Measurements from ENCODE around the gene RBBP8NL.
A peak's percentile ranks its signal among the peaks of the same experiment; 100 is the strongest.

Gene RBBP8NL, protein sequence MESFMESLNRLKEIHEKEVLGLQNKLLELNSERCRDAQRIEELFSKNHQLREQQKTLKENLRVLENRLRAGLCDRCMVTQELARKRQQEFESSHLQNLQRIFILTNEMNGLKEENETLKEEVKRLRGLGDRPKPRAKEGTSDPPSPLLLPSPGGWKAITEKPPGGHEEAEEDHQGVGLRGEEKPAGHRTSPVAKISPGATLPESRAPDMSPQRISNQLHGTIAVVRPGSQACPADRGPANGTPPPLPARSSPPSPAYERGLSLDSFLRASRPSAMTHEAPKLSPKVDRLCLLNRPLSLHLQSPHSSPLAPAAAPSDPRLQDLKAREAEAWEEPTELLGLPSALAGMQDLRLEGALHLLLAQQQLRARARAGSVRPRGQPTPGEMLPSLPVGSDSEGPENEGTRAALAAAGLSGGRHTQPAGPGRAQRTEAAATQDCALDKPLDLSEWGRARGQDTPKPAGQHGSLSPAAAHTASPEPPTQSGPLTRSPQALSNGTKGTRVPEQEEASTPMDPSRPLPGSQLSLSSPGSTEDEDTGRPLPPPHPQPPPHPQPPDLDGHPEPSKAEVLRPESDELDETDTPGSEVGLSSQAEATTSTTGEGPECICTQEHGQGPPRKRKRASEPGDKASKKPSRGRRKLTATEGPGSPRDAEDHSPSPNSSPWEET

DNA sequence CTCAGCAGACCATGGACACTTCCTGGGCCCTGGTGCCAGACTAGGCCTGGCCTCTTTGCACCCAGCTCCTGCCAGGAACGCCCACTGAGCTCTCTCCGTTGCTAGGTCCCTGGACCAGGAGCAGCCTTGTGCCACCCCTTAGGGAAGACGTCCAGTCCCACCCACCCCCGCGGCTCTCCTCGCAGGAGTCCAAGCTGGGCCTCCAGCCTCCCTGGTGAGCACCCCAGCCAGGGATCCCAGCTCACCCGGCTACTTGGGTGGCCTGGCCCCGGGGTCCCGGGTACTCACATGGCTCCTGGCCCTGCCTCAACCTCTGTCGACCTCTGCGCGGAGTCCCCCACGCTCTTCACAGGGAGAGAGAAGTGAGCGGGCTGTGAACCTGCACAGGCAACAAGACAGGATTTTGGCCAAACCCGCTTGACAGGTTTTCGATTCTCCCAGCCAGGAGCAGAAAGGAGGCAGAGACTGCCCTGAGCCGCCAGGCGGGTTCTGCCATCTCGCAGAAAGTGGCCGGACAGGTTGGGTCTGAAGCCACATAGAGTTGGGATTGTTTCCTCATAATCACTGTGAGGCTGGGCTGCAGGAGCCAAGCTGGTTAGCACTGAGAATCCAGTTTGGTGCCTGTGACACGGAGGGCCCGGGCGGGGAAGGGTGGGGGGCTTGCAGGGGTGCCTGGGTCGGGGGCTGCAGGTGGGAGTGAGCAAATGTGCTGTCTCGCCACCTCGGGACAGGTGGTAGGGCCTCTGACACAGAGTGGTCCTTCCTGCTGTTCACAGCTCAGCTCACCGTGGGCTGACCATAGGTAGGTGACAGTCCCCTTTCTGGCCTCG, at the start of gene RBBP8NL:
TSS of gene RBBP8NL (minus strand) at position 368 of the 830 bp plus-strand sequence. CDS start 7,892 bp downstream, outside the sequence.
- peak; percentile 23 for DNase-seq

DNA sequence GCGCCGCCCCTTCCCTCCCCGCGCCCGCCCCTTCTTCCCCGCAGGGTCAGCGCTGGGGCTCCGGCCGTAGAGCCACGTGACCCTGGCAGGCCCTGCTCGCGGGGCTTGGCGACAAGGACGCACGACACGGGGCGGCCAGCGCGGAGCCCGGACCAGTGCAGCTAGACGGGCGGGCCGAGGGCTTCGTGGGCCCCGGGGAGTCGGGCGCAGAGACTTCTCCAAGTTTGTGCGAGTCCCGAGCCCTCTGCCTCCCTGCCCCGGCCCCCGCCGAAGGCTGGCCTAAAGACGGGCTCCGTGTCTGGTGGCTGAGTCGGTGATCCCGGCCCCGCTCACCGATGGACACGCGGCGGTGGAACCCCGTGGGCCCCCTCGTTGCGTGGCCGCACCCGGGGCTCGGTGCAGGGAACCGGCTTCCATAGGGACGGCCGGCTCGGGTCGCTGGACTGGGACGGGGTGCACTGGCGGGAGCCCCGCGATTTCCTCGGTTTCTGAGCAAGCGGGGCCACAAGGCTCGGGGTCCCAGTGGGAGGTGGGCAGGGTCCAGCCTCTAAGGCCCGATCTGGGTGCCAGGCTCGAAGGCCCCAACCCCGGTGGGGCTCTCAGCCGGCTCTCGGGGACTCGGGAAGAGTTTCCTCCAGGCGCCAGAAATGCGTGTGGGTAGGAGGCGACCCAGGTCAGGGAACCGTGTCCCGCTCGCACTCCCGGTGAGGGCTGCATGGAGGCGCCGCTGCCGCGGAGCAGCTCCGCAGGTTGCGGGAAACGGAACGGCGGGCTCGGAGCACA, 48.9 kb upstream of the RBBP8NL start:
- DNase-seq = peak; percentile 25

DNA sequence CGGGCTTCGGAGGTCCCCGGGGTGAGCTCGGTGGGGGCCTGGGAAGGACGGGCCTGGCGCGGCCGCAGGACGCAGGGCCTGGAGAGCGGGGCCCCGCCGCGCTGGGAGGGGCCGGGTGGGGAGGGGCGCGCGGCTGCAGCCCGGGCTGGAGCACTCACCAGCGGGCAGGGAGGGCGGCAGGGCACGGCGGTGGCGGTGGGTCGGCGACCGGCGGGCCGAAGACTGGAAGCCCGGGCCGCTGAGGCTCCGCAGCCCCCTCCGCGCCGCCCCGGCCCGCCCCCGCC, 48.4 kb upstream of the RBBP8NL start, which contains the start of gene GATA5:
TSS of gene GATA5 (minus strand) at position 224 of the 284 bp plus-strand sequence. CDS start 474 bp downstream, outside the sequence.
- DNase-seq = no peak

DNA sequence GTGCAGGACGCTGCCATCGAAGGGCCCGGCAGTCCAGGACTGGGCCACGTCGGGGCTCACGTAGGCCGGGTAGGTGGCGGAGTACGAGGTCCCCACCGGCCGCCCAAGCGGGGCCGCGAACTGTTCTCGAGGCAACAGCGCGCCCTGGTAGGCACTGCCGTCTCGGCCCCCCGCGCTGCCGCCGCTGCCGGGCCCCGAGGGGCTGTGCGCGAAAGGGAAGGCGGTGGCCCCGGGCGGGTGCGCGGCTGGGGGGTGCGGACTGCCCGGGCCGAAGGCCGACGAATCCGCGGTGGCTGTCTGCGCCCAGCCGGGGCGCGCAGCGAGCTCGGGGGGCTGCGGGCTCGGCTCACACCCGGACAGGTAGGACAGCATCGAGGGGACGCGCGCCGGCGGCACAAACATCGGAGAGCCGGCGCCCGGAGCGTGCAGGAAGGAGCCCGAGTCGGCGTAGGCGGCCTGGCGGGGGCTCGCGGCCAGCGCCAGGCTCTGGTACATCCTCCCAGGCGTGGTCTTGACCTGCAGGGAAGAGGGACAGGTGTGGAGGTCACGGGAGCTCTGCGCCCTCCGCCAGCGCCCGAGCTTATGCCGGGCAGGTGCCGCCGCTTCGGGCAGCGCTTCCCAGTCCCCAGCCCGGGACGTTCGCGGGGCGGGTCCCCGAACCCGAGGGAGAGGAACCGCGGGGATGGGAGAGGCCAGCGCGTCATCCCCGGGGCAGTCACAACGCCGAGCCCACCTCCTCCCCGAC, 47.9 kb upstream of the RBBP8NL start:
- no peak for DNase-seq

DNA sequence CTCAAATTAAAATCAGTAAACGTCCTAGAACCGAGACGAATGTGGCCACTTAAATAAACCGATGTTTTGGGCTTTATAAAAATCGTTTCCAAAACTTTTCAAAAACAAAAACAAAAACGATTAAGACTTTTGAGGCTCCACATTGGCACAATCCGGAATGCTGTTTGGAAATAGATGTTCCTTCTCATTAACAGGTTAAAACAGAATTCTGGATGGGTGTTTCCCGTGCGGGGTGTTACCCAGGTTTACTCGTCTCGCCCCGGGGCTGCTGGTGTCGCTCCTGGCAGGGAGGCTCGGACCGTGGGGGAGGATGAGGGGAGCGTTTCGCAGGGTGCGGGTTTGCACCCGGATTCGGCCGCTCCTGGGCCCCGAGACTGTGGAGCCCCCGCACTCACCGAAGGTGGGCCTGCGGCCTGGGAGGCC, 47.3 kb upstream of the RBBP8NL start:
- no peak for DNase-seq

DNA sequence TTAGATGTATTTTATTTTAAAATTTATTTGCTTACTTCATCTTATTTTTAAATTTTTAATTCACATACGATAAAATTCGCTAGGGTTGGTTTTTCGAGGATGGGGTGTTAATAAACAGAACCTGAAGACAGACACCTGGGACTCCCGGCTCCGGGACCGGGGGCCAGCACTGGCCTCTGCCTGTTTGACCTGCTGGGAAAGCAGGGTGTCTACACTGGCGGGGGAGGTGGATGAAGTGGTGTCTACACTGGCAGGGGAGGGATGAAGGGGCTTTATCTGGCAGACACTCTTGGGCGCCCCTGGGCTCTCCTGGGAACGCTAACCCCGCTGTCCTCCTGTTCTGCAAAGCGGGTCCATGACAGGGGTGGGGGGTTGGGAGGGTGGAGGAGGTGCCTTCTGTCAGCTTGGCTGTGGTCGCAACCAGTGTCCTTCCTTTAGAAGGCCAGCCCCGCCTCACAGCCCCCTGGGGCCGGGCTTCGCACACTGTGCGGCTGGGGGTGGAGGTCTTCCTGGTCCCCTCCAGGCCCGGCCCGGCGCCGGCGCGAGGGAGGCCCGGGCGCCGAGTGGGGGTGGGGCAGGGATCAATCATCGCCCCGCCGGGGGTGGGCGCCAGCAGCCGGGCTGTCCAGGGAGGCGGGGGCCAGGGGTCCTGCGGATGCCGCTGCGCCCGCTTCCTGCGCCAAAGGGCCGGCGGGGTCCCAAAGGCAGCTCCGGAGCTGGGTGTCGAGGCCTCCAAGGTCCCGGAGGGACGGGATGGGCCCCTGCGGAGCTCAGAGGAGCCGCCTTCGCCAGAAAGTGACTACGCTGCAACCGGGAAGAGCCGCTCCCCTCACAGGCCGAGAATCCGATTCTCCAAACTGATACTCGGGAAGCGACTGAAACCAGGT, 46.6 kb upstream of the RBBP8NL start:
- no peak for DNase-seq

DNA sequence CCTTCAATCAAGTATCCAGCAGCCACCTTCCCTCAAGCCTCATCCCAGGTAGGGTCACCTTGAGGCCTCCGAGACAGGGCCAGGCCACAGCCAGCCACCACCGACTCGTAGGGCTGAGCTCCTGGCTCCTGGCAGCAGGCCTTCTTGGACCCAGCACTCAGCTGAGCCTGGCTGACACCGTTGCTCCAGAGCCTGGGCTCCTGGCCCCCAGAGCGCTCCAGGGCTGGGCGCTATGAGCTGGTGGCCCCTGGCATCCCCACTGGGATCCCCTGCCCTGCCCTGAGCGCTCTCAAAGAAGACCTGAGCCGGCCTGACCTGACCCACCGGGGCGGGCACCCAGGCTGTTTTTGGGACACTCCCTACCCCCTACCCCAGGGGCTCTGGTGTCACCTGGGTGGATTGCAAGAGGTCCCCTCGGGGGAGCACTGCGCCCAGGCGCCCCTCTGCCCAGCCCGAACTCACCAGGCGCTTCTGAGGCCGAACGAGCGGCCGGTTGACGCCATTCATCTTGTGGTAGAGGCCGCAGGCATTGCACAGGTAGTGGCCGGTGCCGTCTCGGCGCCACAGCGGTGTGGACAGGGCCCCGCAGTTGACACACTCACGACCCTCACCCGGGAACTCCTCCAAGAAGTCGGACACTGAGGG, 45.7 kb upstream of the RBBP8NL start:
- no peak for DNase-seq

DNA sequence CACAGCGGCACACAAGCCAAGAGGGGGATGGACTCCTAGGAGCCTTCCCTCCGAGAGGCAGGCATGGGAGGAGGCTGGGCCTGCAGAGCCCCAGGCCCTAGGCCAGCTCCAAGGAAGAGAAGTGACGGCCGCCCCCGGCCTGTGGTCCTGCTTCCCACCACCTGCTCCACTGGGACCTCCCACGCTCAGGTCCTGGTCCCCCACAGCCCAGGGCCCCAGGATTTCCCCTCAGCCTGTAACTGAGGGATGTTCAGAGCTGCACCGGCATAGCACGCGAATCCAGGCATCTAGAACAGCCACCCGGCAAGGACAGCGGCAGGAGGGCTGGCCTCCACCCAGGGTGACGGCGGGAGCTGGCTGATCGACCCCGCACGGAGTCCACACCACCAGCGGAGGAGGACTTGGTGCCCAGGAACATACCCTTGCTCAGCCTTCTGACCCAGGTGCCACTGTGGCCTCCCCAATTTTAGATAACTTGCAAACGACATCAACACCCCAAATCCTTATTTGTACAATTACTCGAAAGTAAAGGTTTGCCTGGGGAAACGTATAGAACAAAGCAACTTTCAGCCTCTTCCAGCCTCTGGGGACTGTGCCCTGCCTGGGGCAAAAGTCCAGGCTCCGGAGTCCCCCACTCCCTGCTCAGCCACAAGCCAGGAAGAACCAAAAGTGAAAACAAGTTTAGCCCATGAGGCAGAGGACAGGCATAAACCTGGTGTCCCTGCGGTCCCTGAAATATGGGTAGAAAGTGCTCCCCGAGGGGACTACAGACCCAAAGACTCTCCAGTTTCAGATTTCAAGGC, 45.0 kb upstream of the RBBP8NL start:
- DNase-seq = no peak

DNA sequence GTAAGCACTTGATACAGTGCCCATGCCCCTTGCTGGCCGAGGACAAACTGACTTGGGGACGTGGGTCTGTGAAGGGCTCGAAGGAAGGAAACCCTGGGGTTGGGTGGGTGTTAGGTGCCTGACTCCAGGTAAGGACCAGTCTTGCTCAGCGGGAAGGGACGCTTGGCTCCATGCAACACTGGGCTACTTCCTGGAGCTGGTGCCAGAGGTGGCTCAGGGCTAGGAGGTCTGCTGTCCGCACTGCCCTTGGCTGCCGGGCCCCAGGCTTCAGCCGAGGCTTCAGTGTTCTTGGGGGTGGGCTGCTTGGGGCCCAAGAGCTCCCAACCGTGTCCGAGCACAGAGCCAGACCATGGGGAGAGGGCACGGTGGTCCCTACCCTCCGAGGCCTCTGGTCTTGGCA, 43.1 kb upstream of the RBBP8NL start:
- no peak for DNase-seq

DNA sequence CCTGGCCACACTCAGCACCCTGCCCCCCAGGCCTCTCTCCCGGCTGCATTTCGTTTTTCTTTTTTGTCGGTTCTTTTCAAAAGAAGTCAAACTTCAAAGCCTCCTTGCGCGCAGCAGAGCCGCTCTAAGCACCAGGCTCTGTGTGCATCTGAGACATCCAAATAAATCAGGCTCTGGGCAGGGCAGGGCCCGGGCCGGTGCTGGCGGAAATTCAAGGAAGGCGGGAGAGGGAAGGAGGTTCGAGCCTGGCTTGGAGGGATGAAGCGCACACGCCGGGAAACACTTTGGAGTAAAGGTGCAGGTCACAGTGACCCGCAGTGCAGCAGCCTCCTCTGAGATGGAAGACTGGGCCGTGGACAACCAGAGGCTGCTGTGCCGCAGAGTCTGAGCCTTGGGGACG, 42.7 kb upstream of the RBBP8NL start:
- DNase-seq = no peak

DNA sequence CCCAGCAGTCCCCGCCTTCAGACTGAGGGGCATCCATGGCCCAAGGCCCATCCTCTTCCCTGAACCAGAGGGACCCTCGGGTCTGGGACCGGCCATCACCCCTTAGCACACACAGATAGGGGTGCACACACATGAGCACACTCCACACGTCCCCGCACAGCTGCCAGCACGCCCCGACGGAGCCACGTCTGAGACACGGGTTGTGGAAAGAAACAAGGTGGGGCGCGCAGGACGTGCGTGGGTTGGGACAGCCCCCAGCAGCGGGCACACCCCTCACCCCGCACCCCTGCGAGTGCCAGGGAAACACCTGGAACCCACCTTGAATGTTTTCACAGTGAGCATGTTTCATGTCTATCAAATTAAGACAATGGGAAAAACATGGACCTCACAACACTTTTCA, 42.0 kb upstream of the RBBP8NL start:
- no peak for DNase-seq

DNA sequence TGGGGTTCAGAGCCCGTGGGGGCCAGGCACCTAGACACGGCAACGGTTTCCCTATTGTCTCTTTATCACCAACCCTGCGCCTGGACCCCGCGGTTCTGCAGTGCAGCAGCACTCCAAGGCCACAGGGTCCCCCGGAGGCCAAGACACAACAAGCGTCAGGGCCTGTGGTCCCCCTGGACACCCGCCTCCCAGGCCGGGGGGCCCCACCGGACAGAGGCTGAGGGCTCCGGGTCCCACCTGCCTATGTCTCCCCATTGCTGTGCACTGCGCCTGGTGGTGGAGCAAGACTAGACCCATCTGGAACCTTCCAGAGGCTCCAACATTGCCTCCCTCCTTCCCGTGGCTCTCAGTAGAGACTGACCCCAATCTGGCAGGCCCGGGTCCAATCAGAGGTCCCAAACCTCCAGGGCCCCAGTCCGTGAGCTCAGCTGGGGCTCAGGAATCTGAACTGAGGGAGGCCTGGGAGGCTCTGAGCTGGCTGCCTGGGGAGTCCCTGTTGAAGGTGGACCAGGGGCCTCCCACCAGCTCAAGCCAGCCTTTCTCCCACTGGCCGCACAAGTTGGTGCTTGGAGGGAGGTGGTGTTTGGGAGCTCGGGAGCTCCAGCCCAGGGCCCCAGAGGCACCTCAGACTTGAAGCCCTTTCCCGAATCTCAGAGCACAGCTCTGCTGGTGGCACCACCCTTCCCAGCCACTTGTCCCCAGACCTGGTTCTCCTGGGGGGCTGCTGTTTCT, 39.6 kb upstream of the RBBP8NL start:
- no peak for DNase-seq

DNA sequence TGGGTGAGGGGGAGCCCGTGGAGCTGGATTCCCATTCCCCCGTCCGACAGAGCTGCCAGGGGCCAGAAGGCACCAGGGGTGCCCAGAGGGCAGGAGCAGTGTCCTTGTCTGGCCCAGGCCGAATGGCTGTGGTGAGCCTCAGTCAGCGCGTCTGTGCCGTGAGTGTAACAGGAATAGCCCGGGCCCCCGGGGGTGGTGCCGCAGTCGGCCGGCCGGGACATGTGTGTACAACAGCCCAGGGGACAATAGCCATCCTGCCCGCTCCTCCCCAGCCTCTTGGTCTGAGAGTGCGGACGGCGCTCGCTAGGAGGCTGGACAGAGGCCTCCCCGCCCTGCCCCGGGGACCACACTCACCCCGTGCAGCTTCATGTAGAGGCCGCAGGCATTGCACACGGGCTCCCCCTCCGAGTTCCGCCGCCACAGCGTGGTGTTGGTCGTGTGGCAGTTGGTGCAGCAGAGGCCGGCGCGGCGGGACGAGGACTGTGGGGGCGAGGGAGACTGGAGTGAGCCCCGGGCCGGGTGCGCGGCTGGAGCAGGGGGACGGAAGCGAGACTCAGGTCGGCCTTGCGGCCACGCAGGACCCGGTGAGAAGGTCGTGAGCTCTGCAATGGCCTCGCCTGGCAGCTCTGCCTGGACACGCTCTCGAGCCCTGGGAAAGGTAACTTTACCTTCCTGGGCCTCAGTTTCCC, 38.9 kb upstream of the RBBP8NL start:
- no peak for DNase-seq

DNA sequence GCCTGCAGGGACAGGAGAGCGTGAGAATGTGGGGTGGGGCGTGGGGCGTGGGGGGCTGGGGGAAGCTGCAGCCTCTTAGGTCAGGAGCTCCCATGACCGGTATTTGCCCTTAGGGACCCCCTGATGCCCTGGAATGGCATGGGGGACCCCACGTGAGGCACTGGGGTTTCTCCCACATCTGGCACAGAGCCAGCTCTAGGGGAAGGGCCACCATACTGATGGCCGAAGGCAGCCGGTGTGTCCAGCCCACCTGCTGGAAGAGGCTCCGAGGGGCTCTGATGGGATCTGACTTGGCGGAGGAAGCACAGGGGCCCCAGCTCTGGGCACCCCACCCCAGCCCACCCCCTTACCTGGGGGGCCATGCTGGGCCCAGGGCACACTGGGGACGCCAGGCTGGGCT, 37.7 kb upstream of the RBBP8NL start:
- no peak for DNase-seq

DNA sequence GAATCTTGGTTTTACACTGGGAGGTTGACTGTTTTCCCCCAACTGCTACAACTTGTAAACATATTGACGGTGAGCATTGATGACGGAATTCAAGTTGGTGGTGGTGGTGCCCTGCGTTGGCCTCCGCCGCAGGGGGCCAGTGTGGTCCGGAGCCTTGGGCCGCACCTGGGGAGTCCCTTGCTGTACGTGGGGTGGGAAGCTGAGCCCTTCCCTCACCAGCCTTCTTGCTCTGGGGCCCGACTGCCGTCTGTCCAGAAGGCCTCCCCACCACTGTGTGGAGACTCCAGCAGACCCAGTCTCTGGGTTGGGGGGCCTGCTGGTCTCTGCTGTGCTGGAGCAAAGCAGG, 37.1 kb upstream of the RBBP8NL start:
- no peak for DNase-seq

DNA sequence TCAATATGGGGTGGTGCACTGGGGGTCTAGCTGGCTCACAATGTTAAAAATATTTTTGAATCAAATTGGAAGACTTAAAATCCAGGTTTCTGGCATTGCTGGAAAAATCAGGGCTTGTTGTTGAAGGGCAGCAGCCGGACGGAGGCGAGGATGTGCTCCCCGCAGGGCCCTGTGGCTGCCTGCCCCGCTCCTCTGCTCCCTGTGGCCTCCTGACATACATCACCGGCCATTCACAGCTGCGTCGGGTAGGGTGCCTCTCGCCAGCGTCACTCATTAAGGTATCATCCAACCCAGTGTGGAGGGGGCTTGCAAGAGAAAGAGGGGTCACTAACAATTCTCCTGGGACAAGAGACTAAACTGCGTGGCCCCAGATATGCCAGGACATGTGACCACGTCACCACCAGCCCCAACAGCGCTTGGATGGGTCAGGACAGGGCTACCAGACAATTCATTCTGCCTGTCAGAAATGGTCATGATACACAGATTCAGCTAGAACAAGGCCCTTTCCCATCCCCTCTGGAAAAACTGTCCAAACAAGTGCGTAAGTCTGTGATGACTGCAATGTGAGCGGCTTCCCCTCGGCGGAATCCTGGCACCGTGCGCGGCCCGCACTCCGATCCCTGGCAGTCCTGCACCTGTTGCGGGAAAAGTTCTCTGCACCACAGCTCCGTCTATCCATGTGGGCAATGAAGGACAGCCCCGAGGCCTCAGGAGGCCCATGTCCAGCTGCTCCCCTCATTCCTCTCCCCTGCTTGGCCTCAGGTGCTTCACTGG, 36.5 kb upstream of the RBBP8NL start:
- DNase-seq = no peak

DNA sequence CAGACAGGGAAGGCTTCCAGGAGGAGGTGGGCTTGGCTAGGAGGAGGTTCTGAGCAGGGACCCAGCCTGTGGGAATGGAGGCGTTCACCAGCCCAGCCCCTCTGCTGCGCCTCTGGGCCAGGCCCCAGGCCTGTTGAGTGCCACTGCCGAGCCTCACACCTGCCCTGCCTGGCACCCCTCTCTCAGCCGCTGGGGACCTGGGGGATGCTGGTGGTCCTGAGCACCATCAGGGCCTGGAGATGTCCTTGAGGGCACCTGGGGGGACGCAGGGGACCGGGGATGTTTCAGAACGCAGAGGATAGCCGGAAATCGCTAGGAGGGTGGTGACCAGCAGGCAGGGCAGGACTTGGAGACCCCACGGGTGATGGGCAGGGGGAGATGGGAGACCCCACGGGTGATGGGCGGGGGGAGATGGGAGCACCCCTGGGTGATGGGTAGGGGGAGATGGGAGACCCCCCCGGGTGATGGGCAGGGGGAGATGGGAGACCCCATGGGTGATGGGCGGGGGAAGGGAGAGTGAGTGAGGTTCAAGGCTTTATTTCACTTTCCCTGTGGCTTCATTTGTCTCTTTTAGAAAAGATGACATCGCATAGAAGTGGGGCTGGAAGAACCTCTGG, 35.7 kb upstream of the RBBP8NL start:
- no peak for DNase-seq
